ENCODE data around the gene TBX1.

DNA sequence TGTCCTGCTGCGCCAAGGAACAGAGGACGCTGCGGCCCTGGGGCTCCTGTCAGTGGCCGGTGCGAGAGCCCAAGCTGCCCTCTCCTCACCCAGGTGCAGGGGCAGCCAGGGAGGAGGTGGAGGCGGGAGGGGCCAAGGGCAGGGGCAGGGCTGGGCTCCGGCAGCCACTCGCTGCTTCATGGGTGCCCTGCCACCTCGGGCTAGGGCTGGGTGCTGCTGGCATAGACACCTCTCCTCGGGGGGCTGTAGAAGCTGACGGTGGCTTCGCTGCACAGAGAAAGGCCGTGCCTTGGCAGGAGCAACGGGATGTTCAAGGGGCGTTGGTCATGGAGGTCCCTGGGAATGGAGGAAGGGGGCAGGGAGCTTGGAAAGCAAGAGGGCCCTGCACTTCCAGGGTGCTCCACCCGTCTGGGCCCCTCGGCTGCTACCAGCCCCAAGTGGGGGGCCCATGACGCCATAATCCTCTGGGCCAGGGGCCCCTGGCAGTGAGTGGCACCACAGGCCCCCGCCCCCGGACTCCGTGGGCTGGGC lies 1.6 kb upstream of the TBX1 start:
- TF ChIP-seq HDAC1 (CRISPR knock-in tag; IDR thresholded peaks at IDR 0.05) (no peak), EZH2 (conservative IDR thresholded peaks at IDR 0.05; ENCODE audit: low read depth, low read length) (no peak), PHF20 (CRISPR knock-in tag; IDR thresholded peaks at IDR 0.05) (no peak), SMARCC2 (IDR thresholded peaks at IDR 0.05) (no peak), MAFK (conservative IDR thresholded peaks at IDR 0.05 in 1 of 2, IDR thresholded peaks at IDR 0.05 in 1 of 2; ENCODE audit: low read length in 2 of 2) (no peak)
- TF ChIP-seq, protein P1, sequence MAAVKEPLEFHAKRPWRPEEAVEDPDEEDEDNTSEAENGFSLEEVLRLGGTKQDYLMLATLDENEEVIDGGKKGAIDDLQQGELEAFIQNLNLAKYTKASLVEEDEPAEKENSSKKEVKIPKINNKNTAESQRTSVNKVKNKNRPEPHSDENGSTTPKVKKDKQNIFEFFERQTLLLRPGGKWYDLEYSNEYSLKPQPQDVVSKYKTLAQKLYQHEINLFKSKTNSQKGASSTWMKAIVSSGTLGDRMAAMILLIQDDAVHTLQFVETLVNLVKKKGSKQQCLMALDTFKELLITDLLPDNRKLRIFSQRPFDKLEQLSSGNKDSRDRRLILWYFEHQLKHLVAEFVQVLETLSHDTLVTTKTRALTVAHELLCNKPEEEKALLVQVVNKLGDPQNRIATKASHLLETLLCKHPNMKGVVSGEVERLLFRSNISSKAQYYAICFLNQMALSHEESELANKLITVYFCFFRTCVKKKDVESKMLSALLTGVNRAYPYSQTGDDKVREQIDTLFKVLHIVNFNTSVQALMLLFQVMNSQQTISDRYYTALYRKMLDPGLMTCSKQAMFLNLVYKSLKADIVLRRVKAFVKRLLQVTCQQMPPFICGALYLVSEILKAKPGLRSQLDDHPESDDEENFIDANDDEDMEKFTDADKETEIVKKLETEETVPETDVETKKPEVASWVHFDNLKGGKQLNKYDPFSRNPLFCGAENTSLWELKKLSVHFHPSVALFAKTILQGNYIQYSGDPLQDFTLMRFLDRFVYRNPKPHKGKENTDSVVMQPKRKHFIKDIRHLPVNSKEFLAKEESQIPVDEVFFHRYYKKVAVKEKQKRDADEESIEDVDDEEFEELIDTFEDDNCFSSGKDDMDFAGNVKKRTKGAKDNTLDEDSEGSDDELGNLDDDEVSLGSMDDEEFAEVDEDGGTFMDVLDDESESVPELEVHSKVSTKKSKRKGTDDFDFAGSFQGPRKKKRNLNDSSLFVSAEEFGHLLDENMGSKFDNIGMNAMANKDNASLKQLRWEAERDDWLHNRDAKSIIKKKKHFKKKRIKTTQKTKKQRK (IDR thresholded peaks at IDR 0.05; ENCODE audit: low read length) = no peak
